KBM-7 (cell line): Measurements from ENCODE around the gene DPP3.
"Not testable (repeated sequence)": the region's sequence is repeated elsewhere in the genome, so short reads cannot be mapped to it uniquely, and the experiment has no call there.

ENCODE experiments used
- DNase-seq: peaks from one replicate; pipeline ENCODE4 v3.0.0-alpha.2; 2015
- in situ Hi-C: fragments of 300-500 bp; cut with MboI; formaldehyde crosslinking; loops from 2 replicates; pipeline ENCODE4 v1.14.3; 2020; ENCODE audit warnings: low sequenced_read_pairs, low pct_unique_long_range_greater_than_20kb, mixed read lengths

The DPP3 gene, protein sequence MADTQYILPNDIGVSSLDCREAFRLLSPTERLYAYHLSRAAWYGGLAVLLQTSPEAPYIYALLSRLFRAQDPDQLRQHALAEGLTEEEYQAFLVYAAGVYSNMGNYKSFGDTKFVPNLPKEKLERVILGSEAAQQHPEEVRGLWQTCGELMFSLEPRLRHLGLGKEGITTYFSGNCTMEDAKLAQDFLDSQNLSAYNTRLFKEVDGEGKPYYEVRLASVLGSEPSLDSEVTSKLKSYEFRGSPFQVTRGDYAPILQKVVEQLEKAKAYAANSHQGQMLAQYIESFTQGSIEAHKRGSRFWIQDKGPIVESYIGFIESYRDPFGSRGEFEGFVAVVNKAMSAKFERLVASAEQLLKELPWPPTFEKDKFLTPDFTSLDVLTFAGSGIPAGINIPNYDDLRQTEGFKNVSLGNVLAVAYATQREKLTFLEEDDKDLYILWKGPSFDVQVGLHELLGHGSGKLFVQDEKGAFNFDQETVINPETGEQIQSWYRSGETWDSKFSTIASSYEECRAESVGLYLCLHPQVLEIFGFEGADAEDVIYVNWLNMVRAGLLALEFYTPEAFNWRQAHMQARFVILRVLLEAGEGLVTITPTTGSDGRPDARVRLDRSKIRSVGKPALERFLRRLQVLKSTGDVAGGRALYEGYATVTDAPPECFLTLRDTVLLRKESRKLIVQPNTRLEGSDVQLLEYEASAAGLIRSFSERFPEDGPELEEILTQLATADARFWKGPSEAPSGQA

DNA sequence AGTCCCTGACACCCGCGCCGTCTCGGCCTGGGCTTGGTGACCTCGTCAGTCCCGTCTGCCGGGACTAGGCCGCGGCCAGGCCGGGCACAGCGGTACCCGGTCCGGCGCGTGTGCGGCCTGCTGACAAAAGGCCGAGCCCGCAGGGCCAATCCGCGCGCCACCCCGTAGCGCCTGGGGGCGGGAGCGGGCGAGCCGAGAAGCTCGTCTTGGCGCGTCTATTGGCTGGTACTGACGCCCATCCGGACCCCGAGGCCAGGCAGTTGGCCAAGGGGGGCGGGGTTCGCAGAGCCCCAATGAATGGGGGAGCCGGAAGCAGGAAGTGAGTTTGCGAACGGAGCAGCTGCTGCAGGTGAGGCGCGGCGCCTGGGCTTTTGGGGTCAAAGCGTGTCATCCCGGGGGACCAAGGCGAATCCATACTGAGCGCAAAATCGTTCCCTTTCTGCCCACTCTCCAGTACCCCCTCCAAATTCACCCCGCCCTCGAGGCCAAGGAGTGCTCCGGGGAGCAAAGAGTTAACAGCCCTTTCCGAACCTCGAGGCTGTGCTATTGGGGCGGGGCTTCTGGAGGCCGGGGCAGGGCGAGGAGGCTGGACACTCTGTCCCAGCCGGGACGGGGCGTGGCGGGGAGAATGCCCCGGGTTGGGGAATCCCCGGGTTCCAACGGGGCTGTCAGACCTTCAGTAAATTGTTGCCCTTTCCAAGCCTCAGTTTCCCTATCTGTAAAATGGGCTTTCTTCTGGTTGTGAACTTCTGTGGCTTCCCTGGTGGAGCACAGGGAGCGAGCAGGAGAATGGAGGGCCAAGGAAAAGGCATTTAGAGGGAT lies at the start of gene DPP3:
TSS of gene DPP3 (plus strand) at position 318 of the 822 bp plus-strand sequence. CDS start 1,767 bp downstream, outside the sequence.
- DNase-seq, result peak; percentile 97
- in situ Hi-C loops, result no loop called here

DNA sequence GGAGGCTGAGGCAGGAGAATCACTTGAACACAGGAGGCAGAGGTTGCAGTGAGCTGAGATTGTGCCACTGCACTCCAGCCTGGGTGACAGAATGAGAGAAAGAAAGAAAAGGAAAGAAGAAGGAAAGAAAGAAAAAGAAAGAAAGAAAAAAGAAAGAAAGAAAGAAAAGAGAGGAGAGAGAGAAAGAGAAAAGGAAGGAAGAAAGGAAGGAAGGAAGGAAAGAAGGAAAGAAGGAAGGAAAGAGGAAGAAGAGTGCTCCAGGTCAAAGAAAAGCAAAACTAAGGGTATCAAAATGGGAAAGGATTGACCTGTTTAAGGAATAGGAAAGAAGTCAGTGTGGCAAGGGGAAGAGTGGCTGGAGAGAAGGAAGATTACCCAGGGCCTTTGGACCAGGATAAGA lies 48.9 kb upstream of the DPP3 start:
- in situ Hi-C loops, DNase-seq: not testable (repeated sequence)

DNA sequence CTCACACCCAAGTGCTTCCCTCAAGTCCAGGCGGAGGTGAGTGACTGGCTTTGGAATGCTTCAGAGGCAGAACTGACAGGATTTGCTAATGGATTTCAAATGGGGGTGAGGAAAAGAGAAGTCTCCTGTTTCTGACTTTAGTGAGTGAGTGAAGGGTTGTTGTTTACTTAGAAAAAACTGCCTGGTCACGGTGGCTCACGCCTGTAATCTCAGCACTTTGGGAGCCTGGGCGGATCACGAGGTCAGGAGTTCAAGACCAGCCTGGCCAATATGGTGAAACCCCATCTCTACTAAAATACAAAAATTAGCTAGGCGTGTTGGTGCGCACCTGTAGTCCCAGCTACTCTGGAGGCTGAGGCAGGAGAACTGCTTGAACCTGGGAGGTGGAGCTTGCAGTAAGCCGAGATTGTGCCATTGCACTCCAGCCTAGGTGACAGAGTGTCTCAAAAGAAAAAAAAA lies 48.3 kb upstream of the DPP3 start:
- DNase-seq, in situ Hi-C loops: not testable (repeated sequence)

DNA sequence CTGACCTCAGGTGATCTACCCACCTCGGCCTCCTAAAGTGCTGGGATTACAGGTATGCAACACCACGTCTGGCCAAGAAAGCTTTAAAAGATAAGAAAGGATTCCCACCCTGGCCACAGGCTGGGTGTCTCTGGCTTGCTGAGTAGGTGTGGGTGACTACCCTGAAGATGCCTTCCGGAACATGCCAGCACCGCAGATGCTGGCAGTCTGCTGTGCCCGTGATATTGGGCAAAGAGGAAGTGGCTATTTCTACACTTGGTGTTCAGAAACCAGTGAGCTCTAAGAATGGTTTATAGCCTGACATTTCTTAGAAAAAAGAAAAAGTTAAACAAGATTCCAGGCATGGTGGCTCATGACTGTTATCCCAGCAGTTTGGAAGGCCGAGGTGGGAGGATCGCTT lies 47.6 kb upstream of the DPP3 start:
- no peak for DNase-seq

DNA sequence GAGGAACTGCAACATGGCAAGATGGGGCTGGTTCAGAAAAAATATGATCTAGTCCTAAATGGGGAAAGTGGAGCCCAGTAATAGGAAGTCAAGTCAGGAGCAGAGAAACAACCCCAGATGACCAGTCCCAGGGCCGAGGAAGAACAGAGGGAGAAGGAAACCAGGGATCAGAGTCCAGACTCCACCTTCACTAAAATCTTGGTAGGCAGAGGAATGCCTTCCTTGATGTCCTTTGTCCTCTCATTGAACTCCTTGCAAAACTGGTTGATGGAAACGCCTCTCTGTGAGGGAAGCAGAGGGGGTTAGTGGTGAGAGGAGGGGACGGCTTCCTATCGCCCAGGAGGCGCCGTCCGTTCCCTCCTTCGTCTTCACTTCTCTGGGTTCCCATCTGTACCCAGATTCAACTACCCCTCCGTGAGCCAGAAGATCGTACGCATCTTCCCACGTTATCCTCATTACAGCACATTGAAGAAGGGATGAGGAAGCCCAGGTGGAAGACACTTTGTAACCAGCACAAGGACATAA lies 42.2 kb upstream of the DPP3 start:
- DNase-seq, result no peak
- in situ Hi-C loops, result no loop called here

More for the DNA sequence above, 47.6 kb upstream of the DPP3 start:
- in situ Hi-C loops, result no loop called here

DNA sequence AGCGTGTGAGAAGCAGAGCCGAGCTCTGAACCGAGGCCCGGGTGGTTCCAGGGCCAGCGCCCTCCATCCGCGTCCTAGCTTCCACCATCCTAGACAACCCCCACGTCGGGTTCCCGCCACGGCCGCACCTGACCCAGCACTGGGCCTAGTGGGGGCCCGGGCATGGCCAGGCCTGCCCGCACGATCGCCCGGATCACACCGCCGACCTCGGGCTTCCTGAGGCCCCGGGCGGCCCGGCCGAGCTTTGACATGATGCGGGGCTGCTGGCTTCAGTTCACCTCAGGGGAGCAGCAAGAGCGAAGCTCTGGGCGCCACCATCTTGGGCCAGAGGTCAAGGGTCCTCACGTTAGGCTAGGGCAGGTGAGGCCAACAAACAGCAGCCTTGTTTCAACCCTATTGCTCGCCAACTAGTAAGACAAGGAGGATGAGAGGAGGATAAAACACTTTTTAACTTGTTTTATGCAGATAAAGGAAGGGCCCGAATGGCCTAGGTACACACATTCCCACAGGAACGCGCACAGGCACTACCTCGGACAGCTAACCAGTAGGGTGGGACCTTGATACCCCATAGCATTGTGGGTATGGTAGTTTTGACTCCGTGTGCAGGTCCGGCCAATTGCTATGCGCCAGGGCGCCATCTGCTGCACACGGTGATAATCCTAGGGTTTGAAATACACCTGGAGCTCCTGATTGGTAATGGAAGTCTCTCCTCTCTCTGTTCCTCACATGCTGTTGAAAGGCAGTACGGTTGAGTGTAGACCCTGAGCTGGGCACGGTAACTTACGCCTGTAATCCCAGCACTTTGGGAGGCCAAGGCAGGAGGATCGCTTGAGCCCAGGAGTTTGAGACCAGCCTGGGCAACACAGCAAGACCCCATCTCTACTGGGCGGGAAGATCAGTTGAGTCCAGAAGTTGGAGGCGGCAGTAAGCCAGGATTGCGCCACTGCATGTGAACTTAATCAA lies 41.4 kb upstream of the DPP3 start, which contains the start of gene MRPL11:
TSS of gene MRPL11 (minus strand) at position 345 of the 963 bp plus-strand sequence. CDS start at position 251, 94 bp downstream.
- DNase-seq, result peak; percentile 95
- in situ Hi-C loops, result no loop called here

DNA sequence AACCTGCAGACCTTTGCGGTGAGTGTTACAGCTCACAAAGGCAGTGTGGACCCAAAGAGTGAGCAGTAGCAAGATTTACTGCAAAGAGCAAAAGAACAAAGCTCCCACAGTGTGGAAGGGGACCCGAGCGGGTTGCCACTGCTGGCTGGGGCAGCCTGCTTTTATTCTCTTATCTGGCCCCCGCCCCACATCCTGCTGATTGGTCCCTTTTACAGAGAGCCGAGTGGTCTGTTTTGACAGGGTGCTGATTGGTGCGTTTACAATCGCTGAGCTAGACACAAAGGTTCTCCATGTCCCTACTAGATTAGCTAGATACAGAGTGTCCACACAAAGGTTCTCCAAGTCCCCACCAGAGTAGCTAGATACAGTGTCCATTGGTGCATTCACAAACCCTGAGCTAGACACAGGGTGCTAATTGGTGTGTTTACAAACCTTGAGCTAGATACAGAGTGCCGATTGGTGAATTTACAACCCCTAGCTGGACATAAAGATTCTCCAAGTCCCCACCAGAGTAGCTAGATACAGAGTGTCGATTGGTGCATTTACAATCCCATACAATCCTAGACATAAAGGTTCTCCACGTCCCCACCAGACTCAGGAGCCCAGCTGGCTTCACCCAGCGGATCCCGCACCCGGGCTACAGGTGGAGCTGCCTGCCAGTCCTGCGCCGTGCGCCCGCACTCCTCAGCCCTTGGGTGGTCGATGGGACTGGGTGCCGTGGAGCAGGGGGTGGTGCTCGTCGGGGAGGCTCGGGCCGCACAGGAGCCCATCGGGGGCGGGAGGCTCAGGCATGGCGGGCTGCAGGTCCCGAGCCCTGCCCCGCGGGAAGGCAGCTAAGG lies 39.9 kb upstream of the DPP3 start:
- in situ Hi-C loops, DNase-seq: not testable (repeated sequence)

DNA sequence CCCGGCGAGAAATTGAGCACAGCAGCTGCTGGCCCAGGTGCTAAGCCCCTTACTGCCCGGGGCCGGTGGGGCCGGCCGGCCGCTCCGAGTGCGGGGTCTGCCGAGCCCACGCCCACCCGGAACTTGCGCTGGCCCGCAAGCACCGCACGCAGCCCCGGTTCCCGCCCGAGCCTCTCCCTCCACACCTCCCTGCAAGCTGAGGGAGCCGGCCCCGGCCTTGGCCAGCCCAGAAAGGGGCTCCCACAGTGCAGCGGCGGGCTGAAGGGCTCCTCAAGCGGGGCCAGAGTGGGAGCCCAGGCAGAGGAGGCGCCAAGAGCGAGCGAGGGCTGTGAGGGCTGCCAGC lies 39.3 kb upstream of the DPP3 start:
- DNase-seq, in situ Hi-C loops: not testable (repeated sequence)

DNA sequence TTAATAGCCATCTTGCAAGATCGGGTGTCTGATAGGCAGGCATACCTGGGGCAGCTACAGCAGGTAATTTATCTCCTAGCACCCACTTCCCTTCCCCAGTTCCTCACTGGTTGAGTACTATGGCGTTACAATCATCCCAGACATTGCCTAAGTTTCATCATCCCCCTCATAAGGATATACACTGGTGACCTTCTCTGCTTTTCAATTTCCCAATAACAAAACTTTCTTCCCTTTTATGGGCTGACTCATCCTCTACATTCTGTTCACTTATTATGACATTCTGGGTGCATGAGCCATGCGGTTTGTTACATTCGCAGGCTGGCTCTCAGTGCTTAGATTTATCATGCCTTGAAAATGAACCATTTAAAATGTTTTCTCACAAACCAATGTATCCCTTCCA lies 36.6 kb upstream of the DPP3 start:
- peak; percentile 32 for DNase-seq
- in situ Hi-C loops, result no loop called here

DNA sequence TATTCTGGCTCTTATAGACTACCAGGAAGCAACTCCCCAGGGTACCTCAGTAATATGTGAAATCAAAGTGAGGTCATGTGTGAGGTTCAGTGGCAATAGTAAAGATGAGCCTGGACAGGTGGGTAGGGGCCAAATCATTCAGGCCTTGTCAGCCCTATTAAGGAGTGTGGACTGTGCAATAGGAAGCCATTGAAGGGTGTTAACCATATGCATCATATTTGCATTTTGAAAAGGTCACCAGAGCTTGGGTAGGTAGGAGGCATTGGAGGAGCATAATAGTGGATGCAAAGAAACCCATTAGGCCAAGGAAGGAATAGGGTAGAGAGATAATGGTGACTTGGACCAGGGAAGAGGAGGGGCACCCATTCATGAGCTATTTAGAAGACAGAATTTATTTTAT lies 33.2 kb upstream of the DPP3 start:
- no peak for DNase-seq
- in situ Hi-C loops, result no loop called here

DNA sequence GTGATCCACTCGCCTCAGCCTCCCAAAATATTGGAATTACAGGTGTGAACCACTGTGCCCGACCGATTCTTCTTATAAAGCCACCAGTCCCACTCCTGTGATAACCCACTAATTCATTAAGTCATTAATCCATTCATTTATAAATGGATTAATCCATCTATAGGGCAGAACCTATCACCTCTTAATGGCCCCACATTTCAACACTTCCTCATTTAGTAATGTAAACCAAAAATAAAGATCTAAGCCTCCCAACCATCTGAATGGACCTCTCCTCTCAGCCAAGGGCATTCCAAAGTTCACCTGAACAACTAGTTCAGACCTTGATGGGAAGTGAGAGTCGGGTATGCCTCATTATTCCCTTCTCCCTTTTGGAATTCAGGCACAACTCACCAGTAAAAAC lies 31.7 kb upstream of the DPP3 start:
- in situ Hi-C loops, result no loop called here
- no peak for DNase-seq

DNA sequence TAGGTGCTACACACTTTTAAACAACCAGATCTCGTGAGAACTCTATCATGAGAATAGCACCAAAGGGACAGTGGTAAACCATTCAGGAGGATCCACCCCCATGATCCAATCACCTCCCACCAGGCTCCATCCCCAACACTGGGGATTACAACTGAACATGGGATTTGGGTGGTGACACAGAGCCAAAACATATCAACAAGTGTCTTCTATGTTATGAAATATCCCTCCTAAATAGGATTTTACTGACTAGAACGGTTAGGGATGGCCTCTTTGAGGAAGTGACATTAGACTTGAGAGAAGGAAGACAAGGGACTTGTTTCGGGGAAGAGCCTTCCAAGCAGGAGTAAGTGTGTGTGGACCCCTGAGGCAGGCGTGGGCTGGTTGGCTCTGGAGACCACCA lies 29.7 kb upstream of the DPP3 start:
- in situ Hi-C loops, result no loop called here
- no peak for DNase-seq

DNA sequence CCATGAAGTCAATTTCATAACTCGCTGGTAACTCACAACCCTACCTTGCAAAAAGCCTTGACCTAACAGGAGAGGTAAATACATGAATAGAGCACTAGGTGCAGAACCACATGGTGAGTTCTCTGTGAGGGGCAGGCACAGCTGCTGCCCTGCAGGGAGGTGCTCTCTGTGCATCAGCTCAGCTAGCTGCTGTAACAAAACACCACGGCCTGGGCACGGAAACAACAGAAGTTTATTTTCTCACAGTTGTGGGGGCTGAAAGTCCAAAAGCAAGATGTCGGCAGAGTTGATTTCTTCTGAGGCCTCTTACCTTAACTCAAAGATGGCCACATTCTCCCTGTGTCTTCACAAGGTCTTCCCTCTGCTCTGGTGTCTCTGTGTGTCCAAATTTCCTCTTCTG lies 28.6 kb upstream of the DPP3 start:
- in situ Hi-C loops, result no loop called here
- no peak for DNase-seq

DNA sequence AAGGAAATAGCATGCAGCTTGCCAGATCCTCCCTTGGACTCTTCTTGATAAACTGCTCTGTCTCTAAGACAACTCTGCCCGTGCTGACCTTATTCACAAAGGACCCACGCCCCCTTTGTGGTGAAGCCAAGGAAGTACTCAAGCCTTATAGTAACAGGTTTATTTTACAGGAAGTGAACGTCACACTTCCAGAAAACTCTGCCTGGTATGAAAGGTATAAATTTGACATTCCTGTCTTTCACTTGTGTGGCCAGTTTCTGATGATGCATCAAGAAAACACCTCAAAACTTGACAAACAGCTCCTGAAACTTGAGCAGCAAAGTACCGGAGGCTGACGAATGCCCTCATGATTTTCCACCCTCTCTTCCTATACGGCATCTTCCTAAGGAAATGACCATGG lies 26.0 kb upstream of the DPP3 start:
- in situ Hi-C loops, result no loop called here
- no peak for DNase-seq

DNA sequence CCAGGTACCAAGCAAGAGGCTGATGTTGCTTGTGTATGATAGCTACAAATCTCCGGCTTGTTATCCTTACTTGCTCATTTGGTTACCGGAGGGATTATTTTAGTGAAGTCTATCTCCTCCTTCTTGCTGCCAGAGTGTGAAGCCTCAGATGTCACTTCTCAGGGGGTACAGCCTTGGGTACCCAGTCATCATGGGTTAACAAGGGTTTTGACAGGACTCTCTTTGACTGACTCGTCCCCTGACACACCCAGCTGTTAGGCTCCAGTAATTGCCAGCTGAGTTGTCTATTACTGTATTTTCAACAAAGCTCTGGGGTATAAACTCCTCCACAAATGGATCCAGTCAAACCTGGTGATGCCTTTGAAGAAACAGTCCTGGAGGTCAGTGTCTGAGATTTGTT lies 25.4 kb upstream of the DPP3 start:
- in situ Hi-C loops, result no loop called here

DNA sequence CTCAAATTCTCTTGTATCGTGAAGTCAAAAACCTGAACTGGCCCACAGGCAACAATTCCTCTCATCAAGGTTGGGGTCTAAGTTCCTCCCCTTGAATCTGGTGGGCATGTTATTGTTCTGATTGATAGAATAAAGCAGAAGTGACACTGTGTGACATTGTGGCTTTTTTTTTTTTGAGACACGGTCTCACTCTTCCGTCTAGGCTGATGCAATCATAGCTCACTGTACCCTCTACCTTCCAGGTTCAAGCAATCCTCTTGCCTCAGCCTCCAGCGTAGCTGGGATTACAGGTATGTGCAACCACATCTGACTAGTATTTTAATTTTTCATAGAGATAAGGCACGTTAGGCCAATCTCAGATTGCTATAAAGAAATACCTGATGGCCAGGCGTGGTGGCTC lies 22.4 kb upstream of the DPP3 start:
- in situ Hi-C loops, result no loop called here
- peak; percentile 73 for DNase-seq

More for the DNA sequence above, 25.4 kb upstream of the DPP3 start:
- DNase-seq, result no peak

DNA sequence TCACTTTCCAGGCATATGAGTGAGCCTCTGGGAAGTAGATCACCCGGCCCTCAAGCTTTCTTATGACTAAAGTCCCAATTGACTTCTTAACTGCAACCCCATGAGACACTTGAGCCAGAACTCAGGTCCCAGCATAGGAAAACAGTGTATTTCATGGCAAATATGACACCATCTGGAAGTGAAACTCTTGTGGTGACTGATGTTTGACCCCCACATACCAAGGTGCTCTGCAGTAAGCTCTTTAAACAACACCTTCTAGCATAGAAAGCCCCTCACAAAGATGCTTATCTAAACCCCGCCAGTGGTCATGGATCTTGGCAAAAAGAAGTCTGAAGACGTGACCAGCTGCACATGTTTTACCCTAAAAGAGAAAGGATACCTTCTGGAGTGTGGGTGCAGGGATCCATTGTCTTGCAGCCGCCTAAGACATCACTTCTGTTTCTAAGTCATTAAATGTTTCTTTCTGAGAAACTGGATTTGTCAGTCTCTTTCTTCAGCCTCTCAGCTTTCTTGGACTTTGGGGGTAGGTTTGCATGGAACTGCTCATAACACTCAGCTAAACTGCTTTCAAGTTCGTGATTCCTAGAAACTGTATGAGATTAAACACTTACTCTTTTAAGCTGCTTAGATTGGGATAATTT lies 21.0 kb upstream of the DPP3 start:
- in situ Hi-C loops, result no loop called here
- DNase-seq, result peak; percentile 24
